Progenitor cell of endocrine pancreas (in vitro differentiated cells): Measurements from ENCODE around the gene ADAM8. TPM values are rescaled to one million over a fixed set of nuclear protein-coding genes. Genes with fewer than 3 reads are reported as not detected.

Source experiments
- DNase-seq: peaks from one replicate; pipeline ENCODE4 v3.0.0; 2021; ENCODE audit warnings: low spot score; ENCODE audit not compliant: unreplicated experiment
- H3K27ac Mint-ChIP-seq: 2 replicates; pipeline ENCODE4 v1.8.0; 2021; ENCODE audit warnings: mild to moderate bottlenecking, moderate library complexity, mixed read lengths
- H3K27me3 Mint-ChIP-seq: 2 replicates; pipeline ENCODE4 v1.8.0; 2021; ENCODE audit warnings: mixed read lengths
- H3K36me3 Mint-ChIP-seq: 2 replicates; pipeline ENCODE4 v1.8.0; 2022; ENCODE audit warnings: mixed read lengths; ENCODE audit not compliant: insufficient read depth
- H3K4me1 Mint-ChIP-seq: 2 replicates; pipeline ENCODE4 v1.8.0; 2021; ENCODE audit warnings: low read depth, mixed read lengths
- H3K4me3 Mint-ChIP-seq: 2 replicates; pipeline ENCODE4 v1.8.0; 2021; ENCODE audit warnings: low read depth, mild to moderate bottlenecking, moderate library complexity, mixed read lengths
- H3K9me3 Mint-ChIP-seq: 2 replicates; pipeline ENCODE4 v1.8.0; 2021; ENCODE audit warnings: low read depth, mixed read lengths
- total RNA-seq: library from RNA; stranded (reverse); gene quantifications from 2 replicates; pipeline ENCODE4 v1.2.1, GENCODE V29; 2021
- TF ChIP-seq, protein P1 (sequence below): fragments of 200-600 bp; sonication (generic); IDR thresholded peaks from one replicate; pipeline ENCODE4 v1.5.0; 2021; ENCODE audit warnings: antibody characterized with exemption, mild to moderate bottlenecking; ENCODE audit not compliant: unreplicated experiment

The ADAM8 gene
- total RNA-seq, 1 donor from 2014 or later, result 16.3 TPM

- Mint-ChIP-seq H3K9me3 (no peaks in the 10 kb centered on the region), H3K27ac (no peak overlapping the region), H3K27me3 (peaks cover 16% of the 10 kb centered on the region), H3K4me1 (peaks cover 3% of the 10 kb centered on the region), H3K36me3 (no peaks in the 10 kb centered on the region), H3K4me3 (no peak overlapping the region)
- TF ChIP-seq, protein P1, sequence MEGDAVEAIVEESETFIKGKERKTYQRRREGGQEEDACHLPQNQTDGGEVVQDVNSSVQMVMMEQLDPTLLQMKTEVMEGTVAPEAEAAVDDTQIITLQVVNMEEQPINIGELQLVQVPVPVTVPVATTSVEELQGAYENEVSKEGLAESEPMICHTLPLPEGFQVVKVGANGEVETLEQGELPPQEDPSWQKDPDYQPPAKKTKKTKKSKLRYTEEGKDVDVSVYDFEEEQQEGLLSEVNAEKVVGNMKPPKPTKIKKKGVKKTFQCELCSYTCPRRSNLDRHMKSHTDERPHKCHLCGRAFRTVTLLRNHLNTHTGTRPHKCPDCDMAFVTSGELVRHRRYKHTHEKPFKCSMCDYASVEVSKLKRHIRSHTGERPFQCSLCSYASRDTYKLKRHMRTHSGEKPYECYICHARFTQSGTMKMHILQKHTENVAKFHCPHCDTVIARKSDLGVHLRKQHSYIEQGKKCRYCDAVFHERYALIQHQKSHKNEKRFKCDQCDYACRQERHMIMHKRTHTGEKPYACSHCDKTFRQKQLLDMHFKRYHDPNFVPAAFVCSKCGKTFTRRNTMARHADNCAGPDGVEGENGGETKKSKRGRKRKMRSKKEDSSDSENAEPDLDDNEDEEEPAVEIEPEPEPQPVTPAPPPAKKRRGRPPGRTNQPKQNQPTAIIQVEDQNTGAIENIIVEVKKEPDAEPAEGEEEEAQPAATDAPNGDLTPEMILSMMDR, result no peak
- DNase-seq, result no peak
Measured at GRCh38 chr10:133264461-133264860, 12.2 kb downstream of the ADAM8 start.

- TF ChIP-seq, protein P1, result no peak
- Mint-ChIP-seq H3K36me3 (no peaks in the 10 kb centered on the region), H3K4me1 (peaks cover 3% of the 10 kb centered on the region), H3K27ac (no peak overlapping the region), H3K4me3 (no peak overlapping the region), H3K9me3 (no peaks in the 10 kb centered on the region), H3K27me3 (peaks cover 19% of the 10 kb centered on the region)
- DNase-seq, result no peak
Measured at GRCh38 chr10:133263674-133264073, 13.0 kb downstream of the ADAM8 start.

DNA sequence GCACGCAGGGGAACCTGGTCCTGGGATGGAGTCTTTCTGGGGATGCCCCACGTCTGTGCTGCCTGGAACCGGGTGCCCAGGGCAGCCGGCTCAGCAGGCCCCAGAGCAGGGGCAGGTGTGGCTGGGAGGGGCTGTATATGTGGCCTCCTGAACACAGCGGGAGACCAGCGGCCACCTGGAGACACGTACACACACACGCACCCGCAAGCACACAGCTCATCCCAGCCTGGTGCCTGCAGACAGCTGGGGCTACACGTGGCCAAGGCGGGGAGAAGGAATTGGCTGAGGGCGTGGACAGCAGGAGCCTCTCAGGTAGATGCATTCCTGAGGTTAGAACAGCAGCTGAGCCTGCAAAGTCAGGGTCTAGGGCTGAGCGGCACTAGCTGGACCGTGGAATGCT, 14.0 kb downstream of the ADAM8 start:
- Mint-ChIP-seq H3K27me3 (peaks cover 19% of the 10 kb centered on the region), H3K27ac (no peak overlapping the region), H3K36me3 (no peaks in the 10 kb centered on the region), H3K9me3 (no peaks in the 10 kb centered on the region), H3K4me1 (peaks cover 3% of the 10 kb centered on the region), H3K4me3 (no peak overlapping the region)
- TF ChIP-seq, protein P1, result no peak
- DNase-seq, result no peak

- Mint-ChIP-seq H3K9me3 (no peaks in the 10 kb centered on the region), H3K4me3 (peak overlapping the region; percentile 70), H3K27me3 (peaks cover 22% of the 10 kb centered on the region), H3K27ac (no peak overlapping the region), H3K36me3 (no peaks in the 10 kb centered on the region), H3K4me1 (peaks cover 5% of the 10 kb centered on the region)
- TF ChIP-seq, protein P1, result no peak
- DNase-seq, result peak; percentile 66
Measured at GRCh38 chr10:133261726-133262325, 14.8 kb downstream of the ADAM8 start.

DNA sequence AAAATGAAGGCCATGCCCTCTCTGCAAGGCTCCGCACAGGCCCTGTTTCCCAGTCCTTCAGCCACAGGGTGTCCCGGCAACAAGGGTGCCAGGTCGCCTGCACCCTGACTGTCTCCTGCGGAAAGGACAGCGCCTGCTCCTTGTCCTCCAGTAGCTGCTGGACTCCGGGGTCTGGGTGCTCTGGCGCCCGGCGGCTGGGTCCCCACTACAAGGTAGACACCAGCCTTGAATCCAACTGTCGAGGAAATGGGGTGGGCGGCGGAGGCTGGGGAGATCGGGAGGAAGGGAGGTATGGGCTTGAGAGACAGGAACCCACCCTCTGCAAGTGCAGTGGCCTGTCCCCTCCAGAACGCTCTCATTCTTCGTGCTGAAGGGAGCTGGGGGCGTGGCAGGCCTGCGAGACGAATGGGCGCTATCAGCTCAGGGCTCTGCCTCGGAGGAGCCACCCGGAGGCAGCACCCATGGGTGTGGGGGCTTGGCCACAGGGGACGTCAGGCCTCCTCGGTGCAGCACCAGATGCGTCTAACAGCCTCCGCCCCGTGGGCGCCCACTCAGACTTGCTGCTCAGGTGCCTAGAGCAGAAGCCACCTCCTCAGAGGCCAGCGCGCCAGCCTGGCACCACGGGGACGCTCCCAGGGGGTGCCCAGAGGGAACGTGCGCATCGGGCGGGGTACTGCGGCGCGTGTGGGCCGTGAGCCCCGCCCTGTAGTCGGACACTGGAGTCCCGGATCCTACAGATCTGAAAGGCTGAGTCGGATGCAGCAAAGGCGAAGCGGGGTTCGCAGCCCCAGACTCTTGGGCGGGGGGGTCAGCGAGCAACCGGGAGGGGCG, 15.6 kb downstream of the ADAM8 start:
- Mint-ChIP-seq H3K4me1 (peaks cover 5% of the 10 kb centered on the region), H3K27ac (peak overlapping the region; percentile 20), H3K9me3 (no peaks in the 10 kb centered on the region), H3K4me3 (peak overlapping the region; percentile 68), H3K36me3 (no peaks in the 10 kb centered on the region), H3K27me3 (peaks cover 22% of the 10 kb centered on the region)
- DNase-seq, result no peak
- TF ChIP-seq, protein P1, result no peak
